Ammon's horn (tissue), 1 donor: Measurements from ENCODE around the gene MYO1E.
"Not testable (repeated sequence)": the region's sequence is repeated elsewhere in the genome, so short reads cannot be mapped to it uniquely, and the experiment has no call there.

ENCODE experiments used
- DNase-seq: peaks from one replicate; pipeline ENCODE4 v3.0.0-alpha.2; 2016; ENCODE audit warnings: low spot score

Gene MYO1E

GRCh38 chr15:59127255-59127654 lies 245.4 kb downstream of the MYO1E start:
- not testable (repeated sequence) for DNase-seq

- DNase-seq = not testable (repeated sequence)
These were observed 247.0 kb downstream of the MYO1E start for GRCh38 chr15:59125683-59126082.

GRCh38 chr15:59124261-59124660 lies 248.4 kb downstream of the MYO1E start:
- no peak for DNase-seq

- DNase-seq = no peak
These were observed 251.7 kb downstream of the MYO1E start for GRCh38 chr15:59120937-59121336.

GRCh38 chr15:59119625-59120024 lies 253.0 kb downstream of the MYO1E start:
- no peak for DNase-seq

GRCh38 chr15:59116771-59117170 lies 255.9 kb downstream of the MYO1E start:
- DNase-seq = no peak

GRCh38 chr15:59116141-59116540 lies 256.5 kb downstream of the MYO1E start:
- DNase-seq = no peak

- no peak for DNase-seq
These were observed 257.6 kb downstream of the MYO1E start for GRCh38 chr15:59115047-59115446.

GRCh38 chr15:59111251-59111650 lies 261.4 kb downstream of the MYO1E start:
- no peak for DNase-seq

- no peak for DNase-seq
These were observed 266.8 kb downstream of the MYO1E start for GRCh38 chr15:59105854-59106253.

- DNase-seq = peak; percentile 94
These were observed 267.5 kb downstream of the MYO1E start, which contains the start of gene CCNB2 for GRCh38 chr15:59104912-59105732. TSS of gene CCNB2 (plus strand) at chr15:59105146. CDS start at chr15:59105269, 123 bp downstream.

GRCh38 chr15:59104602-59104911 lies 268.1 kb downstream of the MYO1E start:
- DNase-seq = no peak

GRCh38 chr15:59099162-59099685 lies 273.4 kb downstream of the MYO1E start:
- DNase-seq = no peak

- no peak for DNase-seq
These were observed 276.2 kb downstream of the MYO1E start for GRCh38 chr15:59096429-59096828.

- no peak for DNase-seq
These were observed 278.6 kb downstream of the MYO1E start for GRCh38 chr15:59094077-59094476.

- DNase-seq = no peak
These were observed 284.9 kb downstream of the MYO1E start for GRCh38 chr15:59087731-59088130.
